DND-41 (cell line): Measurements from ENCODE around the gene DNPH1.

Source experiments
- CTCF ChIP-seq: IDR thresholded peaks from 2 replicates; pipeline ENCODE4 v1.5.1; 2012; ENCODE audit warnings: borderline replicate concordance, low read length, moderate library complexity, mild to moderate bottlenecking; ENCODE audit not compliant: poor library complexity, severe bottlenecking; ENCODE audit errors: extremely low read depth
- EZH2 ChIP-seq: IDR thresholded peaks from 3 replicates; pipeline ENCODE4 v1.6.1; 2012; ENCODE audit warnings: borderline replicate concordance, low read depth, mild to moderate bottlenecking, moderate library complexity, low read length, inconsistent platforms; ENCODE audit not compliant: severe bottlenecking

GRCh38 chr6:43187821-43188220, 41.5 kb downstream of the DNPH1 start:
- TF ChIP-seq CTCF (no peak), EZH2 (no peak)
